Uterus (tissue), 2 donors: ENCODE measurements around the gene MOB3A.

Experiments
- CTCF ChIP-seq, 4 experiments: fragments of 200-600 bp in 2 of 4; fragments of 450-650 bp in 2 of 4; sonication (generic) in 2 of 4; IDR thresholded peaks; one replicate each; pipeline ENCODE4 v1.5.1; 2016 to 2019; ENCODE audit warnings: antibody characterized with exemption in 4 of 4, mild to moderate bottlenecking in 2 of 4, moderate library complexity in 1 of 4
- POLR2A ChIP-seq, 2 donors: fragments of 450-650 bp; IDR thresholded peaks; one replicate each; pipeline ENCODE4 v1.6.1; 2016; ENCODE audit warnings: antibody characterized with exemption in 2 of 2, mild to moderate bottlenecking in 1 of 2, moderate library complexity in 1 of 2

- TF ChIP-seq CTCF (IDR thresholded peaks at IDR 0.05) (no peak), POLR2A (IDR thresholded peaks at IDR 0.05) (no peak)
Measured at GRCh38 chr19:2100719-2101061, 4.6 kb upstream of the MOB3A start.
